MM.1S (cell line): ENCODE data around the gene SNX11.

Source experiments
- DNase-seq: peaks from one replicate; pipeline ENCODE4 v3.0.0-alpha.2; 2015
- H2AFZ ChIP-seq: fragments of 300-600 bp; sonication (generic); 2 replicates; pipeline ENCODE4 v1.6.0; 2016; ENCODE audit warnings: antibody characterized with exemption, low read length
- H3F3A ChIP-seq: fragments of 300-600 bp; sonication (generic); 2 replicates; pipeline ENCODE4 v1.6.1; 2016; ENCODE audit warnings: mild to moderate bottlenecking, antibody characterized with exemption, low read length, moderate library complexity, mixed read lengths; ENCODE audit not compliant: insufficient read depth
- H3K27ac ChIP-seq: fragments of 300-600 bp; sonication (generic); 2 replicates; pipeline ENCODE4 v1.5.1; 2016; ENCODE audit warnings: mild to moderate bottlenecking, low read length
- H3K27me3 ChIP-seq: fragments of 300-600 bp; sonication (generic); replicated peaks from 2 replicates; pipeline ENCODE4 v1.6.0; 2016; ENCODE audit warnings: low read length; ENCODE audit not compliant: insufficient read depth
- H3K36me3 ChIP-seq: fragments of 300-600 bp; sonication (generic); replicated peaks from 2 replicates; pipeline ENCODE4 v1.6.1; 2016; ENCODE audit warnings: mild to moderate bottlenecking, low read length, mixed read lengths; ENCODE audit not compliant: insufficient read depth
- H3K4me1 ChIP-seq: fragments of 300-600 bp; sonication (generic); 2 replicates; pipeline ENCODE4 v1.6.1; 2016; ENCODE audit warnings: low read length, mixed read lengths
- H3K4me2 ChIP-seq: fragments of 300-600 bp; sonication (generic); 2 replicates; pipeline ENCODE4 v1.6.0; 2016; ENCODE audit warnings: low read depth, low read length
- H3K4me3 ChIP-seq: fragments of 300-600 bp; sonication (generic); 2 replicates; pipeline ENCODE4 v1.5.1; 2016; ENCODE audit warnings: low read length, mixed read lengths
- H3K79me2 ChIP-seq: fragments of 300-600 bp; sonication (generic); 2 replicates; pipeline ENCODE4 v1.6.1; 2016; ENCODE audit warnings: mixed run types, low read length, mixed read lengths
- H3K9ac ChIP-seq: fragments of 300-600 bp; sonication (generic); 2 replicates; pipeline ENCODE4 v1.6.1; 2016; ENCODE audit warnings: low read length, mixed read lengths
- H3K9me2 ChIP-seq: fragments of 300-600 bp; sonication (generic); replicated peaks from 2 replicates; pipeline ENCODE4 v1.6.1; 2016; ENCODE audit warnings: mild to moderate bottlenecking, low read length, mixed read lengths; ENCODE audit not compliant: insufficient read depth
- H3K9me3 ChIP-seq: fragments of 300-600 bp; sonication (generic); replicated peaks from 2 replicates; pipeline ENCODE4 v1.6.1; 2016; ENCODE audit warnings: mild to moderate bottlenecking, low read length, mixed read lengths; ENCODE audit not compliant: insufficient read depth
- H4K20me1 ChIP-seq: fragments of 300-600 bp; sonication (generic); 2 replicates; pipeline ENCODE4 v1.6.1; 2016; ENCODE audit warnings: mild to moderate bottlenecking, low read length, moderate library complexity, mixed read lengths; ENCODE audit not compliant: insufficient read depth
- EZH2 ChIP-seq: fragments of 300-600 bp; sonication (generic); optimal IDR thresholded peaks from 2 replicates; pipeline ENCODE3; 2017; ENCODE audit warnings: low read depth, mild to moderate bottlenecking, antibody characterized with exemption, low read length, mixed read lengths
- EZH2phosphoT487 ChIP-seq: fragments of 300-600 bp; sonication (generic); IDR thresholded peaks from 2 replicates; pipeline ENCODE4 v1.6.1; 2018; ENCODE audit warnings: antibody characterized with exemption, low read length
- TF ChIP-seq, protein P1 (sequence below): fragments of 300-600 bp; sonication (generic); IDR thresholded peaks from 2 replicates; pipeline ENCODE4 v1.5.1; 2016; ENCODE audit warnings: antibody characterized with exemption, low read length, mixed read lengths

Gene SNX11

DNA sequence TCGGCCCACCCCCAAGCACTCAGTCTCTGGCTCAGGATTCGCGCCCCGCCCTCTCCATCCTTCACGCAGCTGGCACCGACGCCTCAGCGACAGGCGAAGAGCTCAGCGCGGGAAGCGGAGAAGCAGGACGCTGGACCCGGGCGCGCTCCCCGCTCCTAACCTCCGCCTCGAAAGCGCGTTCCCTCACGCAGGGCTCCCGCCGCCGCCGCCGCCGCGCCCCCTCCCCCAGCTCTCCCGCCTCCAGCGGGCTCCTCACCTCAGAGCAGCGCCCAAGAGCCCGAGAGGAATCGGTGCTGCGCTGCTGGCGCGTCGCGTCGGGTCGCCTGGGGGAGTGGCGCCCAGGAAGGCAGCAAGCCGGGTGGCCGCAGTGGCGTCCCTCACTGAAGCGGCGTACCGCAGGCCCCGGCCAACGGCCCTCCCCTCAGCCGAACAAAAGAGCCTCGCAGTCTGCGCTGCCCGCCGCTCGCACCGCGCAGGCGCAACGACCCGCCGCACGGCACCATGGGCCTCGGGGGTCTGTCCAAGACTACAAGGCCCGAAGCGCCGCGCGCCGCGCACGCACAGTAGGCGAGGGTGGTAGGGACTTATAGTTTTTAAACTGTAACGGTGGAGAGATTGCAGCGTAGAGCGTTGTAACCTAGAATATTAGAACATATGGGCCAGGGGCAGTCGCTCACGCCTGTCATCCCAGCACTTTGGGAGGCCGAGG is 6.4 kb upstream of the SNX11 start, which contains the start of gene CBX1:
TSS of gene CBX1 (minus strand) at position 467 of the 709 bp plus-strand sequence. CDS start 24,474 bp downstream, outside the sequence.
- TF ChIP-seq EZH2phosphoT487 (no peak), EZH2 (no peak)
- TF ChIP-seq, protein P1, sequence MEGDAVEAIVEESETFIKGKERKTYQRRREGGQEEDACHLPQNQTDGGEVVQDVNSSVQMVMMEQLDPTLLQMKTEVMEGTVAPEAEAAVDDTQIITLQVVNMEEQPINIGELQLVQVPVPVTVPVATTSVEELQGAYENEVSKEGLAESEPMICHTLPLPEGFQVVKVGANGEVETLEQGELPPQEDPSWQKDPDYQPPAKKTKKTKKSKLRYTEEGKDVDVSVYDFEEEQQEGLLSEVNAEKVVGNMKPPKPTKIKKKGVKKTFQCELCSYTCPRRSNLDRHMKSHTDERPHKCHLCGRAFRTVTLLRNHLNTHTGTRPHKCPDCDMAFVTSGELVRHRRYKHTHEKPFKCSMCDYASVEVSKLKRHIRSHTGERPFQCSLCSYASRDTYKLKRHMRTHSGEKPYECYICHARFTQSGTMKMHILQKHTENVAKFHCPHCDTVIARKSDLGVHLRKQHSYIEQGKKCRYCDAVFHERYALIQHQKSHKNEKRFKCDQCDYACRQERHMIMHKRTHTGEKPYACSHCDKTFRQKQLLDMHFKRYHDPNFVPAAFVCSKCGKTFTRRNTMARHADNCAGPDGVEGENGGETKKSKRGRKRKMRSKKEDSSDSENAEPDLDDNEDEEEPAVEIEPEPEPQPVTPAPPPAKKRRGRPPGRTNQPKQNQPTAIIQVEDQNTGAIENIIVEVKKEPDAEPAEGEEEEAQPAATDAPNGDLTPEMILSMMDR = no peak
- peaks cover 49% of the 10 kb centered on the region for H3K79me2 ChIP-seq

DNA sequence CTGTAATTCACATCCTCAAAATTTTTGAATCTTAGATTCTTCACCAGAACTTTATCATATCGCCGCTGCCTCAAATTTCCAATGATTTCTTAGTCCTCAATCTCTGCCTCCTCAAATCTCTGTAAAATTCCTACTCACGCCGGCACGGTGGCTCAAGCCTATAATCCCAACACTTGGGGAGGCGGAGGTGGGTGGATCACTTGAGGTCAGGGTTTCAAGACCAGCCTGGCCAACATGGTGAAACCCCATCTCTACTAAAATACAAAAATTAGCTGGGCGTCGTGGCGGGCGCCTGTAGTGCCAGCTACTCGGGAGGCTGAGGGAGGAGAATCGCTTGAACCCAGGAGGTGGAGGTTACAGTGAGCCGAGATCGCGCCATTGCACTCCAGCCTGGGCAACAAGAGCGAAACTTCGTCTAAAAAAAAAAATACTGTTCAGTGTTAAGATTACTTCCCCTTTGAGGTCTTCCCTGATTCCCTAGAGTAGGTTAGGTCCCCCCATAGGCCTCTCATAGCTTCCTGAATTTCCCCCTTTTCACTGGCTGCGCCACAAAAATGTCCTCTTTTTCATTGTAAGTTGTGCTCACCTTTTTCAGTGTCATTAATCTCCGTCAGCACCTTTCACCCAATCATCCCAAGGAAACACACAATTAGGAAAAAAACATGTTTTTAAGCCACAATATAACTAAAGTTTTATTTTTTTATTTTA is 5.4 kb upstream of the SNX11 start:
- no peak for TF ChIP-seq EZH2phosphoT487
- TF ChIP-seq, protein P1 = no peak
- TF ChIP-seq EZH2 = no peak
- peaks cover 14% of the 10 kb centered on the region for H3K4me1 ChIP-seq
- H3K9me3 ChIP-seq = no peaks in the 10 kb centered on the region
- H3K9ac ChIP-seq = peak overlapping the region; percentile 34; the same call in 1 of the 2 replicates
- H2AFZ ChIP-seq = peak overlapping the region; percentile 49
- H3K27me3 ChIP-seq = no peaks in the 10 kb centered on the region
- peak overlapping the region; percentile 96 for H3K4me3 ChIP-seq
- H3K79me2 ChIP-seq = peaks cover 39% of the 10 kb centered on the region
- H3K9me2 ChIP-seq = no peaks in the 10 kb centered on the region
- peak overlapping the region; percentile 96 for H3K4me2 ChIP-seq
- H3K36me3 ChIP-seq = no peaks in the 10 kb centered on the region
- DNase-seq = no peak
- peak overlapping the region; percentile 73; the same call in 1 of the 2 replicates for H3K27ac ChIP-seq
- peaks cover 26% of the 10 kb centered on the region for H3F3A ChIP-seq
- no peaks in the 10 kb centered on the region for H4K20me1 ChIP-seq

More for the DNA sequence above, 6.4 kb upstream of the SNX11 start, which contains the start of gene CBX1:
- H3K9ac ChIP-seq = peak within 1 kb of the TSS; percentile 66
- H3F3A ChIP-seq = peaks cover 26% of the 10 kb centered on the region
- H3K9me3 ChIP-seq = no peaks in the 10 kb centered on the region
- H3K4me1 ChIP-seq = peaks cover 17% of the 10 kb centered on the region
- H3K27me3 ChIP-seq = no peaks in the 10 kb centered on the region
- H3K36me3 ChIP-seq = no peaks in the 10 kb centered on the region
- H3K4me2 ChIP-seq = peak within 1 kb of the TSS; percentile 96
- no peaks in the 10 kb centered on the region for H3K9me2 ChIP-seq
- H2AFZ ChIP-seq = peak within 1 kb of the TSS; percentile 94
- peak within 1 kb of the TSS; percentile 96 for H3K4me3 ChIP-seq
- H4K20me1 ChIP-seq = no peaks in the 10 kb centered on the region
- peak; percentile 97 for DNase-seq
- H3K27ac ChIP-seq = peak within 1 kb of the TSS; percentile 73; the same call in 1 of the 2 replicates

DNA sequence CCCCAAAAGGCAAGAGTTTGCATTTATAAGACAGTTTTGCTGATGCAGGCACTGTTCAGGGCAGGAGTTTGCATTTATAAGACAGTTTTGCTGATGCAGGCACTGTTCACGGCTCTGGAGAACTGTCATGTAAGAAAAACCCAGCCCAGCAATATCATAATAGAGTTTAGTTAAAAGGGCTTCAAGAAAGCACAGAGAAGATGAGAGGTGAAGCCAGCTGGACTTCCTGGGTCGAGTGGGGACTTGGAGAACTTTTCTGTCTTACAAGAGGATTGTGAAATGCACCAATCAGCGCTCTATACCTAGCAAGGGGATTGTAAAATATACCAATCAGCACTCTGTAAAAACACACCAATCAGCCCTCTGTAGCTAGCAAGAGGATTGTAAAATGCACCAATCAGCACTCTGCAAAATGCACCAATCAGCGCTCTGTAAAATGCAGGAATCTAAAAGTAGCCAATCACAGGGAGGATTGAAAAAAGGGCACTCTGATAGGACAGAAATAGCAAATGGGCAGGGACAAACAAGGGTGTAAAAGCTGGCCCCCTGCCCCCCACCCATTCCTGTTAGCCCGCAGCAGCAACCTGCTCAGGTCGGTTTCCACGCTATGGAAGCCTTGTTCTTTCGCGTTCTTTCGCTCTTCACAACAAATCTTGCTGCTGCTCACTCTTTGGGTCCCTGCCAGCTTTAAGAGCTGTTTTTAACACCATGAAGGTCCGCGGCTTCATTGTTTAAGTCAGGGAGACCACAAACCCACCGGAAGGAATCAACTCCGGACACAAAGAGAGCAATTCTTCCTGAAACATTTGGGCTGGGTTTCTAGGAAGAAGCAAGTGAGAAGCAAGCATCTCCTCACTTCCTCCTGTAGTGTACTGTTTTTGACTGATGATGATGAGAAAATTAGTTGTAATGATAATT is 4.5 kb upstream of the SNX11 start:
- Histone ChIP-seq H3K27me3 (no peaks in the 10 kb centered on the region), H3K4me1 (peaks cover 9% of the 10 kb centered on the region), H3K27ac (peak overlapping the region; percentile 73; the same call in 1 of the 2 replicates), H3K36me3 (no peaks in the 10 kb centered on the region), H4K20me1 (no peaks in the 10 kb centered on the region), H2AFZ (peak overlapping the region; percentile 41; the same call in 1 of the 2 replicates), H3F3A (peaks cover 31% of the 10 kb centered on the region), H3K4me2 (peak overlapping the region; percentile 96; the same call in 1 of the 2 replicates), H3K9me2 (no peaks in the 10 kb centered on the region), H3K4me3 (0 out of 2 replicates have a peak overlapping the region, but pooled peaks have one; percentile 96), H3K79me2 (peaks cover 34% of the 10 kb centered on the region), H3K9me3 (no peaks in the 10 kb centered on the region), H3K9ac (no peak overlapping the region)
- peak; percentile 68 for DNase-seq
- TF ChIP-seq EZH2 = no peak
- no peak for TF ChIP-seq EZH2phosphoT487
- TF ChIP-seq, protein P1 = no peak
